Calu3 (cell line): ENCODE data around the gene CLEC17A. TPM values are rescaled to one million over a fixed set of nuclear protein-coding genes. Genes with fewer than 3 reads are reported as not detected.

Source experiments
- BruUV-seq: library from RNA; stranded (reverse); fragments of 400-500 nt; replicated peaks from 2 replicates; lab custom pipeline; 2021; lab: Mats Ljungman, UMichigan
- CTCF ChIA-PET: fragments of 300-600 bp; sonication (Branson Sonifier 250); formaldehyde crosslinking; loops from one replicate; lab custom pipeline; 2022; ENCODE audit warnings: antibody characterized with exemption; lab: Charles Lee
- DNase-seq: peaks from one replicate; pipeline ENCODE4 v3.0.0; 2022
- H3K27ac Mint-ChIP-seq: one replicate; pipeline ENCODE4 v1.8.0; 2022; ENCODE audit warnings: mixed read lengths; ENCODE audit not compliant: unreplicated experiment
- H3K27me3 Mint-ChIP-seq: one replicate; pipeline ENCODE4 v1.8.0; 2022; ENCODE audit warnings: mixed read lengths; ENCODE audit not compliant: unreplicated experiment
- H3K36me3 Mint-ChIP-seq: one replicate; pipeline ENCODE4 v1.8.0; 2022; ENCODE audit warnings: mild to moderate bottlenecking, moderate library complexity, mixed read lengths; ENCODE audit not compliant: insufficient read depth, unreplicated experiment
- H3K4me1 Mint-ChIP-seq: one replicate; pipeline ENCODE4 v1.8.0; 2022; ENCODE audit warnings: mild to moderate bottlenecking, low read depth, mixed read lengths; ENCODE audit not compliant: unreplicated experiment
- H3K4me3 Mint-ChIP-seq: one replicate; pipeline ENCODE4 v1.8.0; 2022; ENCODE audit warnings: mild to moderate bottlenecking, low read depth, moderate library complexity, mixed read lengths; ENCODE audit not compliant: unreplicated experiment
- H3K9me3 Mint-ChIP-seq: one replicate; pipeline ENCODE4 v1.8.0; 2022; ENCODE audit warnings: low read depth, mixed read lengths; ENCODE audit not compliant: unreplicated experiment
- CTCF ChIP-seq: fragments of 200-600 bp; IDR thresholded peaks from one replicate; pipeline ENCODE4 v1.8.0; 2022; ENCODE audit warnings: antibody characterized with exemption; ENCODE audit not compliant: unreplicated experiment
- intact Hi-C: fragments of 100-400 bp; cut with micrococcal nuclease; formaldehyde crosslinking; loops from one replicate; pipeline ENCODE4 v1.10.0; 2022; ENCODE audit not compliant: unreplicated experiment
- total RNA-seq: library from RNA; stranded (reverse); gene quantifications from 2 replicates; pipeline ENCODE4 v1.2.3, GENCODE V29; 2022

Gene CLEC17A
- total RNA-seq, 1 experiment from 2014 or later = not detected

GRCh38 chr19:14650161-14650560 lies 67.3 kb downstream of the CLEC17A start:
- no peaks in the 10 kb centered on the region for H3K4me1 Mint-ChIP-seq

GRCh38 chr19:14654786-14655560 lies 72.1 kb downstream of the CLEC17A start:
- no TSS peak for BruUV-seq
- CTCF ChIA-PET = no interaction called here
- peaks cover 19% of the 10 kb centered on the region for H3K27me3 Mint-ChIP-seq
- no peak overlapping the region for H3K4me3 Mint-ChIP-seq
- no peak for DNase-seq
- intact Hi-C loops = no loop called here
- no peaks in the 10 kb centered on the region for H3K9me3 Mint-ChIP-seq
- TF ChIP-seq CTCF = no peak
- H3K4me1 Mint-ChIP-seq = no peaks in the 10 kb centered on the region
- no peaks in the 10 kb centered on the region for H3K36me3 Mint-ChIP-seq
- H3K27ac Mint-ChIP-seq = no peak overlapping the region

More at GRCh38 chr19:14650161-14650560, 67.3 kb downstream of the CLEC17A start:
- Mint-ChIP-seq H3K4me3 (no peak overlapping the region), H3K9me3 (no peaks in the 10 kb centered on the region), H3K27me3 (peaks cover 37% of the 10 kb centered on the region), H3K27ac (no peak overlapping the region), H3K36me3 (no peaks in the 10 kb centered on the region)
- TF ChIP-seq CTCF = no peak
- no peak for DNase-seq
- BruUV-seq = no TSS peak
- intact Hi-C loops = no loop called here
- CTCF ChIA-PET = no interaction called here

- no peak overlapping the region for H3K4me3 Mint-ChIP-seq
- no peak for TF ChIP-seq CTCF
- H3K4me1 Mint-ChIP-seq = no peaks in the 10 kb centered on the region
- intact Hi-C loops = no loop called here
- no peaks in the 10 kb centered on the region for H3K9me3 Mint-ChIP-seq
- no peaks in the 10 kb centered on the region for H3K36me3 Mint-ChIP-seq
- BruUV-seq = no TSS peak
- no peak for DNase-seq
- H3K27ac Mint-ChIP-seq = no peak overlapping the region
- CTCF ChIA-PET = no interaction called here
- peaks cover 18% of the 10 kb centered on the region for H3K27me3 Mint-ChIP-seq
These were observed 72.8 kb downstream of the CLEC17A start for GRCh38 chr19:14655726-14656125.

- no peaks in the 10 kb centered on the region for H3K4me1 Mint-ChIP-seq
- BruUV-seq = no TSS peak
- no peak overlapping the region for H3K4me3 Mint-ChIP-seq
- H3K9me3 Mint-ChIP-seq = no peaks in the 10 kb centered on the region
- no peak for DNase-seq
- no peak overlapping the region for H3K27ac Mint-ChIP-seq
- intact Hi-C loops = no loop called here
- no peak for TF ChIP-seq CTCF
- CTCF ChIA-PET = interaction anchor here (0.6 to 0.8 kb wide), 2 partner anchors 13 to 29 kb away, joined by 3 to 7 read pairs; no protein-coding TSS in a partner anchor
- peaks cover 21% of the 10 kb centered on the region for H3K27me3 Mint-ChIP-seq
- no peaks in the 10 kb centered on the region for H3K36me3 Mint-ChIP-seq
These were observed 77.1 kb downstream of the CLEC17A start for GRCh38 chr19:14659874-14660489.
